HG03095 (cell line): ENCODE measurements around the gene PCBP1.
"Not testable (repeated sequence)": the region's sequence is repeated elsewhere in the genome, so short reads cannot be mapped to it uniquely, and the experiment has no call there.

Experiments
- ATAC-seq: cut with Tn5 transposase; IDR thresholded peaks from one replicate; pipeline ENCODE4 v1.9.1; 2021; ENCODE audit warnings: moderate library complexity; ENCODE audit not compliant: unreplicated experiment

Gene PCBP1

DNA sequence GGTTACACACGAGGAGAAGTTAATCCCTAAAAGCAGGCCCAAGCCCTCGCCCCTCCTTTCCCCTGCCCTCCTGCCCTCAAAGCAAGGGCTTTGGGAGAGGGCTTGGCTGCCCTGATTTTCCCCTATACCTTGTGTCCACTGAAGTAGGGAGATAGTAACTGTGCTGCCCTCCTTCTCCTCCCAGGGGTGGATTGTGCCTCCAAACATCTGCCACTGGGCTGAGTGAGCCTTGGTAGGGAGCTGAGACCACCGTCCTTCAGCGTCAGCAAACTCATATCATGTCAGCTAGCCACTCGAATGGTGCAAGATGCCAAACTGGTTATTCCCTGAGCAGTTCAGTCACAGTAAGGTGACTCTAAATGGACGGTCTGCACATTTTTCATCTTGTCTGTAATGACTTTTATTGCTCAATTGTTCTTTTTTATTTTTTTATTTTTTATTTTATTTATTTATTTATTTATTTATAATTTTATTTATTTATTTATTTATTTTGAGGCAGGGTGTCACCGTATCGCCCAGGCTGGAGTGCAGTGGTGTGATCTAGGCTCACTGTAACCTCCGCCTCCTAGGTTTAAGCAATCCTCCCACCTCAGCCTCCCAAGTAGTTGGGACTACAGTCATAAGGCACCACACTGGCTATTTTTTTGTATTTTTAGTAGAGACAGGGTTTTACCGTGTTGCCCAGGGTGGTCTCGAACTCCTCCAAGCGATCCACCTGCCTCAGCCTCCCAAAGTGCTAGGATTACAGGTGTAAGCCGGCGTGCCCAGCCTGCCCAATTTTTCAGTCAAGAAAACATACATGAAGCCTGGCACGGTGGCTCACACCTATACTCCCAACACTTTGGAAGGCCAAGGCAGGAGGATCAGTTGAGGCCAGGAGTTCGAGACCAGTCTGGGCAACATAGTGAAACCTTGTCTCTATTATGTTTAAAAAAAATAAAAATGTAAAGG, 8.7 kb downstream of the PCBP1 start:
- no peak for ATAC-seq

DNA sequence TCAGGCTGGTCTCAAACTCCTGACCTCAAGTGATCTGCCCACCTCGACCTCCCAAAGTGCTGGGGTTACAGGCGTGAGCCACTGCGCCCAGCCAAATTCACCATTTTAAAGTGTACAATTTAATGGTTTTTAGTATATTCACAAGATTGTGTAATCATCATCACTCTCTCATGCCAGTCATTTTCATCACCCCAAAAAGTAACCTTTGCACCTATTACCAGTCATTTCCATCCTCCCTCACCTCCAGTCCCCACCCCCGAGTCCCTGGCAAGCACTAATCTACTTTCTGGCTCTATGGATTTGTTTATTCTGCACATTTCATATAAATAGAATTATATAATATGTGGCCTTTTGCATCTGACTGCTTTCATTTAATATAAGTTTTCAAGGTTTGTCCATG, 10.8 kb downstream of the PCBP1 start:
- no peak for ATAC-seq

- ATAC-seq = no peak
Measured at GRCh38 chr2:70099270-70099669, 12.0 kb downstream of the PCBP1 start.

DNA sequence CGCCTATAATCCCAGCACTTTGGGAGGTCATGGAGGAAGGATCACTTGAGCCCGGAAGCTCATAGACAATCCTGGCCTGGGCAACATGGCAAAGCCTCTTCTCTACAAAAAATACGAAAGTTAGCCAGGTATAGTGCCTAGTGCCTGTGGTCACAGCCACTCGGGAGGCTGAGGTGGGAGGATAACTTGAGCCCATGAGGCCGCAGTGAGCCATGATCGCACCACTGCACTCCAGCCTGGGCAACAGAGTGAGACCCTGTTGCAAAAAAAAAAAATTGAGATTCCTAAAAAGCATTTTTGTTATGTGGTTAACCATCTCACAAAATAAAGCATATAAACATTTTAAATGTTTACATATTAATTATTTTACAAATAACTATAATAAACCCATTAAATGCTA, 13.9 kb downstream of the PCBP1 start:
- ATAC-seq = no peak

GRCh38 chr2:70101686-70102085, 14.4 kb downstream of the PCBP1 start:
- ATAC-seq = not testable (repeated sequence)

DNA sequence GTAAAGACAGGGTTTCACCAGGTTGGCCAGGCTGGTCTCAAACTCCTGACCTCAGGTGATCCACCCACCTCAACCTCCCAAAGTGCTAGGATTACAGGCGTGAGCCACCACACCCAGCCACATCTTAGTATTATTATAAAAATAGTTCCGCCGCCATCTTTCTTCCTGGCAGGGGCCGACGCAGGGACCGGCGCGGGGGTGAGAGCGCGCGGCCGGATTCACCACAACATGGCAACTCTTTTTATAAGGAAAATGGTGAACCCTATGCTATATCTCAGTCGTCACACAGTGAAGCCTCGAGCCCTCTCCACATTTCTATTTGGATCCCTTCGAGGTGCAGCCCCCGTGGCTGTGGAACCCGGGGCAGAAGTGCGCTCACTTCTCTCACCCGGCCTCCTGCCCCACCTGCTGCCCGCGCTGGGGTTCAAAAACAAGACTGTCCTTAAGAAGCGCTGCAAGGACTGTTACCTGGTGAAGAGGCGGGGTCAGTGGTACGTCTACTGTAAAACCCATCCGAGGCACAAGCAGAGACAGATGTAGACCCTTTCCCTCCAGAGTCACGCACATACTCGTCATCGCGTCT, 15.1 kb downstream of the PCBP1 start:
- ATAC-seq = not testable (repeated sequence)

GRCh38 chr2:70103531-70104061, 16.3 kb downstream of the PCBP1 start:
- no peak for ATAC-seq

DNA sequence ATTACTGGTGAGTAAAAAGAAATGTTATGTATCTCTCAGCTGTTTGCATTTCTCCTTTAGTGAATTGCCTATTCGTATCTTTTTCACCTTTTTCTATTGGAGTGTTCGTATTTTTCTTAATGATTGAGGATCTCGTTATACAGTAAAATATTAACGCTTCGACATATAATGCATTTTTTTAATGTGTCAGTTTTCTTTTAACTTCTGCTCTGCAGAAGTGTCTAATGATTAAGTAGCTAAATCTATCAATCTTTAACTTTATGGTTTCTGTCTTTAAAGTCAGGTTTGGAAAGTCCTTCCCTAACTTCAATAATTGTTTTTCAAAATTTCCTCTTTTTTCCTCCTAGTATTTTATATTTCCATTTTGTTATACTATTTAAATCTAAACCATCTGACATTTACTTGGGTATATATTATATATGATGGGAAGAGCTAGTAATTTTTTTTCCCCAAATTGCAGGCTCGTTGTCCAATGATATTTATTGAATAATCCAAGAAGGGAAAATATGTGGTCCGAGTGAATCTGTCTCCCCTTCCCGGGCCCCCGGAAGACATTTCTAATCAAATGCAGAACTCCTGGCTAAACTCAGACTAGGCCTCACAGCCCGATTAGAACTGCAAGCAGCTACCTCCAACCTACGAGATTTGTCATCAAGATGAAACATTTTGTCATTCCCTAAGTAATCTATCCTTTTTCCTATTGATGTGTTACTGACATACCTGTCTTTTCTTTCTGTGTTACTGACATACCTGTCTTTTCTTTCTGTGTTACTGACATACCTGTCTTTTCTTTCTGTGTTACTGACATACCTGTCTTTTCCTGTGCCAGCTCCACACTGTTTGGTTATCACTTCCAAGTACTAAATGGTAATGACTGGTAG, 17.2 kb downstream of the PCBP1 start:
- no peak for ATAC-seq

- ATAC-seq = not testable (repeated sequence)
Measured at GRCh38 chr2:70106138-70106537, 18.9 kb downstream of the PCBP1 start.

DNA sequence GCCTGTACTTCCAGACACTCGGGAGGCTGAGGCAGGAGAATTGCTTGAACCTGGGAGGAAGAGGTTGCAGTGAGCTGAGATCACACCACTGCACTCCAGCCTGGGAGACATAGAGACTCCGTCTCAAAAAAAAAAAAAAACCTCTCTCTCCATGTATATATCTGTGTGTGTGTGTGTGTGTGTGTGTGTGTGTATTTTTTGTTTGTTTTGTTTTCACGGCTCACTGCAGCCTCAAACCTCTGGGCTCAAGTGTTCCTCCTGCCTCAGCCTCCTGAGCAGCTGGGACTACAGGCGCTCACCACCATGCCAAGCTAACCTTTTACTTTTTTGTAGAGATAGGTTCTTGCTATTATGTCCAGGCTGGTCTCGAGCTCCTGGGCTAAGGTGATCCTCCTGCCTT, 23.1 kb downstream of the PCBP1 start:
- not testable (repeated sequence) for ATAC-seq

DNA sequence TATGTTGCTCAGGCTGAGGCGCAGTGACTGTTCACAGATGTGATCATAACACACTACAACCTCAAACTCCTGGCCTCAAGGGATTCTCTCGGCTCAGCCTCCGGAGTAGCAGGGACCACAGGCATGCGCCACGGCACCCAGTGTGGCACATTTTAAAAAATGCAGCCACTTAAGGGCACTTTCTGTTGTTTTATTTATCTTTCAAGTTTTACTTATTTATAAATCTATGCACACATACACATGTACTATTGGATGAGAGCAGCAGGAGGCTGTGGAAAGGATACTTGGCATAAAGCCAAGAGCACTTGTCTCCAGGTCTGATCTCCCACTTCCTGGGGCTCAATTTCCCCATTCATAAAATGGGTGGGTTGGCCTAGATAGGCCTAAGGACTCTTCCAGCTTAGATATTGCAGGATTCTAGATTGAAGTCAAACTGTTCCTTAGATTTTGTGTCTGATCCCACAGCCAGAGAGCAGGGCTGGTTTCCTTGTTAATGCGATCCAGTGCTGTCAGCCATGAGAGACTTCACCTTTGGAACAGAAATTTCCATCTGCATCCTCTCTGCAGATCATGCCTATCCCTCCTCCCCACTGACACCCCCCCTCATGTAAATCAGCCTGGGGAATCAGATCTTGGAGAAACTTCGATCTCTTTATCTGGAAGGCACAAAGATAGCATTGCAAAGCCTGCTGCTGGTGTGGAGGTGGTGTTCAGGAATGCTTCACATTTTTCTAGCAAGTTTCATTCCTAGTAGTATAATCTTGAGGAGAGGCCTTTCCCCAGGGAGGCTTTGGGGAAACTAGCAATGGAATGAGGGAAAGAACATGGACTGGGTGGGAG, 24.7 kb downstream of the PCBP1 start:
- no peak for ATAC-seq

- no peak for ATAC-seq
Measured at GRCh38 chr2:70113359-70114070, 26.2 kb downstream of the PCBP1 start.

DNA sequence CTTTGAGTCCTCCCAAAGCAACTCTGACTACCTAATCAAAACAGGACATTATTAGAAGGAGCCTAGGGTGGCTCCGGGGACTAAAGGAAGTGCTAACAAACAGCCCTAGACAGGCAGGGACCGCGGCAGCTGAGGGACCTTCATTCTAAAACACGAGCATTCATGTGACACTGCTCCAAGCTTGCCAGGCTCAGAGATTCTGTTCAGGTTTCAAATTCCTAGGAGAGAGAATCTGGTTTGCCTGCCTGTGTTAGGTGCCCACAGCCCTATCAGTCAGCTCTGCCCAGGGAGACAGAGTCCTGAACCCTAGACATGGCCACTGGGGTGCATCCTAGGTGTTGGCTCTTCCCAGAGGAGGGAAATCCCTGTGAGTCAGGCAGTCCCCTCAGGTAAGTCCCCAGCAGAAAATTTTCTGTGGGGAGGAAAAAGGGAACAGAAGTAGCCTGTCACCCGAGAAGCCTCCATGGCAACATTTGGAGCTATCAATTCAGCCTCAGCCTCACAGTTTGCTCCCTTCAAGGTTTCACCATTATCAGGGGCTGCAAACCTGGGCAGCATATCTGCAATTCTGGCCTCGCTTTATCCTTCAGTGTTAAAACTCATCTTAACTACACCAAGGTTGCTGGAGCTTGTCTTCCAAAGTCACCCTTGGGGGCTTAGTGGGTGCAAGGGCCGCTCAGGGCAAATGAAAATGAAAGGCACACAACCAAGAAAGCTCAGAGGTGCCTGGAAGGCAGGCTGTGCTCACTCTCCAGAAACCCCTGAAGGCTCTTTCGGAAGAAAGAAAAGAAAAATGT, 28.6 kb downstream of the PCBP1 start:
- peak; percentile 46 for ATAC-seq

- ATAC-seq = no peak
Measured at GRCh38 chr2:70116936-70117552, 29.8 kb downstream of the PCBP1 start.

DNA sequence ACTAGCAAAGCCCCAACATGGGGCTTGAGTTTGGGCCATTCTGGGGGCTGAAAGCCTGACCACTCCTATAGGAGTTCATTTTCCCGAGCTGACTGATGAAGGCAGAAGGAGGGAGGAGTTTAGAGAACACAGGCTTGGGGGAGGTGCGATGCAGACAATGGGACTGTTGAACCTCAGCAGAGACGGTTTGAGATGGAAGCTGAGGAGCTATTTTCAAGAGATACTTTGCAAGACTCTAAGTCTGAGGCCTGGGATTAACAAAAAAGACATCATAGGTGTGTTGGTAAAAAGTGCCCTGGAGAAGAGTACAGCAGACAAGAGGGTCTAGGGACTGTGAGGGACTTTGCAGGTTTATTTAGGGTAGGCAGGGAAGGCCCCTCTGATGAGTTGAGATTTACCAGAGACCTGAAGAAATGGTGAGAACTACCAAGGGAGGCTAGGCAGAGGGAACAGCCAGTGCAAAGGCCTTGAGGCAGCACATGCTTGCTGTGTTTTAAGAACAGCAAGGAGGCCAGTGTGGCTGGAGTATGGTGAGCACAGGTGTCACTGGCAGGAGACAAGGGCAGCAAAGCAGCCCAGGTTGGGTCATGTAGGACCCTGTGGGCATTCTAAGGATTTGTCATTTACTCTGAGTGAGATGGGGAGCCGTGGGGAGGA, 31.6 kb downstream of the PCBP1 start:
- no peak for ATAC-seq

GRCh38 chr2:70121627-70122372, 34.5 kb downstream of the PCBP1 start:
- no peak for ATAC-seq

- no peak for ATAC-seq
Measured at GRCh38 chr2:70122470-70122869, 35.2 kb downstream of the PCBP1 start.
